CD4-positive, alpha-beta T cell treated with Interleukin-6 for 4 hours (primary cell): Measurements from ENCODE around the gene COX7A2L.
"Not testable (repeated sequence)": the region's sequence is repeated elsewhere in the genome, so short reads cannot be mapped to it uniquely, and the experiment has no call there.

ENCODE experiments used
- DNase-seq: peaks from one replicate; pipeline ENCODE4 v3.0.0-alpha.2; 2020; ENCODE audit warnings: mixed read lengths

COX7A2L gene

DNA sequence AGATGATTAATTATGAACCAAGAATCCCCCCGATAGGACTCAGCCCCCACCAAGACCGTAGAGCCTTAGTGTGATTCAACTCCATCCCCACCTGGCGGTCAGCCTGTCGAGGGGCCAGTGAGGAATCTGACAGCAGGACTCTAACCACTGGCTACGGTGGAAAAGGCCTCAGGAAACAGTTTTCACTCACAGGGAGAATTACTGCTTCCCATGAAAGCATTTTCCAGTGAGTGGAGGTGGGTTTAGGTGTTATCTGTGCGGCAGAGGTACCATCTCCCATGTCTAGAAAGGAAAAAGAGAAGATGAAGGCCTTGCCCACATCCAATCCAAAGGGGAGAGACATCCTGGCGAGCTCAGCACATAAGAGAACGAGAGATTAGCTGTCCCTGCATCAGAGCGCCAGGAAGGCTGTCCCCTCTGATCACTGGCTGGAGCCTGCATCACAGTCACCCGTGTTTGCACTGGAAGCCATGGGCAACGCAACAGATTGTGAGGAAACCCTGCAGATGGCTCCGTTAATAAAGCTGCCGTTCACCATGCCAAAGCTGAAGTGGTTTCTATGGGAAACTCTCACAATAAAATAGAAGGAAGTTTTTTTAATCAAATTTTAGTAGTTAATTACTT lies 22.3 kb downstream of the COX7A2L start:
- no peak for DNase-seq

DNA sequence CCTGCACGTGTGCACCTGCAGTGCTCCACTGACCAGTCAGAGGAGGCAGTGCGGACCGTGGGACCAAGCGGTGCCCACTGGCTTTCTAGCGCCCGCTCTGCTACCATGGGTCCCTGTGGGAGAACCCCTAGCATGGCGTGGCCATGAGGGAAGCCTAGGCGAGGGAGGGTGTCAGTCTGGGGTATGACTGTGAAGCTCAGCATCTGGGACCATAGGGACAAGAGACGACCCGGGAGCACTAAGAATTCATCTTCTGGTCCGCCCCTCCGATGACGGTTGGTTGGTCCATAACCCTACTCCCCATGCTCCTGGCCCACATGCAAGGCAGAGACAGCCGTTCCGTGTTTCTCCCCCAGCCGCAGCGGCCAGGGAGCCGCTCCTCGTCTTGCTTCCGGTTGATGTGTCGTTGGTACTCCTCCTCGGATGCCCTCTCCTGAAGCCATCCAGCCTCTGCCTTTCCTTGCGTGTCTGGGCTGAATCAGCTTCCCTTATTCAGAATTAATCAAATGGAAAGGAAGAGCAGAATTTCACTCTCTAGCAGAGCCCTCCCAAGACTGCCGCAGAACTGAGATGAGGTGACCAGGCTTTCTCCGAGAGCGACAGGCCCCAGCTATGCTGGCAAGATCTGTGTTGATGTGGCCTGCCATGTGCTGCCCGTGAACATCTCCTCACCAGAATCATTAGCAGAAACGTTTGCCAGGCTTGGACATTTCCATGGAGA lies 23.0 kb downstream of the COX7A2L start:
- no peak for DNase-seq

DNA sequence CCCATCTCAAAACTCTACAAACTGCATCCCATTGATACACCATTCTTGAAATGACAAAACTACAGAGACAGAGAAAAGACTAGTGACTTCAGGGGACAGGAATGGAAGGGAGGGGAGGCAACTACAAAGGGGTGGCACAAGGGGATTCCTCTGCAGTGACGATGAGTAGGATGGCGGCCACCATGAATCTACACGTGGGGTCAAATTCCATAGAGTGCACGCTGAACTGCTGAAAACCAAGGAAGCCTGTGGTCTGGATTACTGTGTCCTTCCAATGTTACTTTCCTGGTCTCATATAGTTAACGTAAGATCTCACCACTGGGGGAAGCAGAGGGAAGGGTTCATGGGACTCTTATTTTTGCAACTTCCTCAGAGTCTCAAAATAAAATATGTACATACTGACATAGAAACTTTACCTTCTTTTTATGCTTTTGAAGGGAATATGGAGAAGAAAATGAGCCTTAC lies 23.6 kb downstream of the COX7A2L start:
- DNase-seq = no peak

DNA sequence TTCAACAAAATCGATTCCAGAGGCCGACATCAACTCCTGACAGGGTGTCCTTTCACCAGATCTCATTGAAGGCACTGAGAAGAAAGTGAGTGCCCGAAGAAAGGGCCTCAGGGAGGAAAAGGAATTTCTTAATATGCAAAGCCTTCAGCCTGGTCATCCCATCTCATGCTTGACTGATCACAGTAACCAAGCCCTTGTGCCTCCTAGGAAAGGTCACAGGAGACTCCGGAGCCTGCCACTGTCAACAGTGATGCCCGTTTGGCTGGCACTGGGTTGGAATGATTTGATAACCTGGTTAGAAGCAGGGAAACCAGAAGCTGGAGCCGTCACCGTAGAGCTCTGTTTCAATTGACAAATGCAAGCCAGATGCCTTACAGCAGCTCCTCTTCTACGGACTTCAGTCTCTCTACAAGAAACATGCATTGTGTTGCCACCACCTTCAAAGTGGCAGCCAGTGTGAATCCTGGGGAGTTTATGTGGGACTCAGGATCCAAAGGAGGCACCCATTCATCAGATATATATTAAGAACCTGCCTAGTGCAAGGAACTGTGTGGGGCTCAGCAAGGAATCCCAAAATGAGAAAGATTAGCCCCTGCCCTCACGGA lies 24.6 kb downstream of the COX7A2L start:
- no peak for DNase-seq

DNA sequence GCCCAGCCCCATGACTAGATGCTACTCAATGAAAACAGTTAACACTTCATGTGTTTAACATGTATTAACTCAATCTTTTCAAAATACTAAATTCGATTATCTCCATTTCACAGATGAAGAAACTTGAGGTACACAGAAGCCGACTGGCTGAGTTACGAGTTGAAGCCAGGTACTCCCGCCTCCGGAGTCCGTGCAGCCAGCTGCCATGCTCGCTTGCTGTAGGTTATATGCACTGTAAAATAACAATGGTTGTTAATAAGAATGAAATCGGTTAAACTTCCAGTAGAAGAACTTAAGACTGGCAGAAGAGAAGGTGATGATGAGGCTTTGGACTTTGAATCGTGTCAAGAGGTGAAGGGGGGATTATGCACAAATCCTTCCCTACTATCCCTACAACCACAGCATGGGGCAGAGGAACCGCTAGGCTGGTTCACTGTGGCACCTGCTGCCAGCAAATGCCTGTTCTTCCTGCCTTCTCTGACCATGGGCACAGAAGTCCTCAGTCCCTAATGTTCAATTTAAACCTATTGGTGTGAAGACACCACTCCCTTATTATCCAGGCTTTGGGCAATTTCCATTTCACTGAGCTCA lies 25.4 kb downstream of the COX7A2L start:
- no peak for DNase-seq

DNA sequence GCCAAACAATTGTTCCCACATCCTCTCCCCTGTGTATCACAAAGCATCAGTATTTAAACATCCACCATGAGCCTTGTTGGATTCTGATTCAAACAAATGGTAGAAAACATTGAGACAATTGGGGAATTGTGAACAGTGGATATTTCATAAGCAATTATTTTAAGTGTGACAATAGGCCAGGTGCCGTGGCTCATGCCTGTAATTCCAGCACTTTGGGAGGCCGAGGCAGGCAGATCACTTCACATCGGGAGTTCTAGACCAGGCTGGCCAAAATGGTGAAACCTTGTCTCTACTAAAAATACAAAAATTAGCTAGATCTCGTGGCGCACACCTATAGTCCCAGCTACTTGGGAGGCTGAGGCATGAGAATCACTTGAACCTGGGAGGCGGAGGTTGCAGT lies 26.2 kb downstream of the COX7A2L start:
- not testable (repeated sequence) for DNase-seq

DNA sequence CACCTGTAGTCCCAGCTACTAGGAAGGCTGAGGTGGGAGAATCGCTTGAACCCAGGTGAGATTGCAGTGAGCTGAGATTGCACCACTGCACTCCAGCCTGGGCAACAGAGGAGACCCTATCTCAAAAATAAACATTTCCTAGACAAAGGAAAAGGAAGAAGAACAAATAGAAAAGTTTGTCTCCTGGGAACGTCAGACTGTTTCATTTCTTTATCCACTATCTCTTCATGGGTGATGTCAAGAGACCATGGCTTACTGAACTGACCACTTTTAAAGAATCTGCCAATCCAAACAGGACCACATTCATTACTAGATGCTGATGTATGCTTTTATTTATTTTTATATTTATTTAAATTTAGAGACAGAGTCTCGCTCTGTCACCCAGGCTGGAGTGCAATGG lies 26.8 kb downstream of the COX7A2L start:
- no peak for DNase-seq

DNA sequence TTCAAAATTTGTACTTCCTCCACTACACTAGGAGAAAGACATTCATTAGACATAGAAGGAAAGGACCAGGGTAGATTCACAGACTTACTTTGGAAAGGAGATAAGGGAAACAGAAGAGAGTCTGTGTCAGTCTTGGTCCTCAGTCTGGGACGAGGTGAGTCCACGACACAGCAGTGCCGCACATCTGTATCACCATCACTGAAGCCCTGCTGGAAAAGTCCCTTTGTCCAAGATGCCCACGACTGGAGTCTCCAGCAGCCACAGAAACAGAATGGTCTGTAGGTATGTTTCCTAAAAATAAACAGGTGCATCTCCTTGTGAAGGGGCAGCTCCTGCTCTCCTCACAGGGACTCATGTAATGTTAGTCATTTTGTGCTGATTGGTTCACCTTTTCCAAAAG lies 27.4 kb downstream of the COX7A2L start:
- no peak for DNase-seq

DNA sequence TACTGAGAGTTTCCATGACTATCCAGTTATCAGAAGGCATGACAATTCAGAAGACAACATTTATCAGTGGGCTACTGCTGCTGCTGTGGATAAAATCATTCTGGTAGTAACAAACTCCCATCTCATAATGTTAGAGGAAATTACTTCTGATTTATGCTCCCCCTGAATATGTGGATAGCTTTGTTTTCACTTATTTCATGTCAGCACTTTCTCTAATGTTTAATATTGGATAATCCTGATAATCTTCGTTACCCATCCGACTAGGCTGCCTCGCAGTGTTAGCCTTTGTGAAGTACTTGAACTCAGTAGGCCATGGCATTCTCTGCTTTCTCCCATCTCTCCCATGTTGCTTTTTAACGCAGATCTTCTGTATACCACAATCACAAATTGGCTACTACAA lies 28.4 kb downstream of the COX7A2L start:
- no peak for DNase-seq

DNA sequence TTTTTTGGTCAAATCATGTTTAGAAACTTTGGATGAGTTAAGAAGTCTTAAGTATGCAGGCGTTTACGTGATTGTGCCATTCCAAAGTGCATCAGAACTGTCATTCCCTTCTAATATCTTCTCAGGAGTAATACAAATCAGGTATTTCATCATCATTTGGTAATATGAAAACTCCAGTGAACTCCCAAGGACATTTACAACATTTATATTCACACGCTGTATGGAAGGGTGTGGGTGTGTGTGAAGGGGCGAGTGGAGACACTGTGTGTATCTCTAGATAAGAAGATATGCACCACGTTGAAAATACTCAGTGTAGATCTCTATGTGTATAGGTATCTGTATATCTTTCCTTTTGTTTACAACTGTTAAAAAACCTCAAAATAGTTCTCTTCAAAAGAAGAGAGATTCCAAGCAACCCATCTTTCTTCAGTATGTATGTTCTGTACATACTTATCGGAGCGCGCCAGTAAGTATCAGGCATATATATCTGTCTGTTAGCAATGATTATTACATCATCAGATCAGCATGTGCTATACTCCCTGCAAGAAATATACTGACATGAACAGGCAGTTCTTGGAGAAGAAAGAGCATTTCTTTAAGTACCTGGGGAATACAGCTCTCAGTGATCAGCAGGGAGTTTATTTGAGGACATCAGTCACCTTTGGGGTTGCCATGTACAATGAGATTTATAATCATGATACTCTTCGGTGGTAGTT lies 29.3 kb downstream of the COX7A2L start:
- no peak for DNase-seq

DNA sequence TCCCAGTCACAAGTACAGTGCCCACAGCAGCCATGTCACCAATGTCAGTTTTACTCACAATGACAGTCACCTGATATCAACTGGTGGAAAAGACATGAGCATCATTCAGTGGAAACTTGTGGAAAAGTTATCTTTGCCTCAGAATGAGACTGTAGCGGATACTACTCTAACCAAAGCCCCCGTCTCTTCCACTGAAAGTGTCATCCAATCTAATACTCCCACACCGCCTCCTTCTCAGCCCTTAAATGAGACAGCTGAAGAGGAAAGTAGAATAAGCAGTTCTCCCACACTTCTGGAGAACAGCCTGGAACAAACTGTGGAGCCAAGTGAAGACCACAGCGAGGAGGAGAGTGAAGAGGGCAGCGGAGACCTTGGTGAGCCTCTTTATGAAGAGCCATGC lies 31.3 kb downstream of the COX7A2L start:
- no peak for DNase-seq

DNA sequence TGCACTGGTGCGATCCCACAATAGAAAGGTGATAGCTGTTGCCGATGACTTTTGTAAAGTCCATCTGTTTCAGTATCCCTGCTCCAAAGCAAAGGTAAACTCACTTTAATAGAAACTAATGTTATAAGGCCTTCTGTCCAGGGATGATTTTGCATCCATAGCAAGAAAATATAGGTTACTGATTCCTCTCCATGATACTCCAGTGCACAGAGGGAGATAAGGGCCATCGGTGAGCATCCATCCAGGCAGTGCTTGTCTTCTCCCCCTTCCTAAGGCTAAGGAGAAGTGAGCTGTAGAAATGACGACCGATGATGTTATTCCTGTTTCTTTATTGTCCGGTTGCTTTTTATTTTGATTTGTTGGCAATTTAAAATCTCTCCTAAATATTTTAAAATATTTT lies 32.1 kb downstream of the COX7A2L start:
- DNase-seq = no peak

DNA sequence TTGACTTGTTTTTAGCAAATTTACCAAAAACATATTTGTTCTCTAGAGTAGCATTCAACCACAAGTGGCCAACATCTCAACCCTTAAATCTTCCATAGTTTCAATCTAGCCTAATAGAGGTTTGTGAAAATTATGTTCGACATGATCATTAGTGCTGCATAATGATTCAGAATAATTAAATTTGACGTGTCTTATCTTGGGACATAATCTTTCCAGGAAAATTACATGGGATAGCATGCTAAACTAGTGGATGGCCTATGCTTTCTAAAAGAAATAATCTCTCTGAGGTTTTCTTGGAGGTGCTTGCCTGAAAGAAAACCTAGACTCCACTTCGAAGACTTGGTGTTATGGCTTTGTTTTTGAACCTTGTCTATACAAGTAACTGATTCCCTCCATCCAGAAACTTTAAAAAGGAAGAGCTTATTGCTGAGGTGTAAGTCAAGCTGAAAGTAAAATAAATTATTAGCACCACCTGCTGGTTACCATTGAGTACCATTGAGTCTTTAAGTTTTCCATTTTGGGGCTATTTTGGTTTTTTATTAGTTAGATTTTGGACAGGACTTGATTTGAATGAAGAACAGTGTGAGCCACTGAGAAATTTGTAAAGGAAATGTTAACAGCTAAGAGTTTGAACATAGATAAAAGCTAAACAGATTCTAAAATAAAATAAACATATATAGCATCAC lies 32.7 kb downstream of the COX7A2L start:
- DNase-seq = no peak

DNA sequence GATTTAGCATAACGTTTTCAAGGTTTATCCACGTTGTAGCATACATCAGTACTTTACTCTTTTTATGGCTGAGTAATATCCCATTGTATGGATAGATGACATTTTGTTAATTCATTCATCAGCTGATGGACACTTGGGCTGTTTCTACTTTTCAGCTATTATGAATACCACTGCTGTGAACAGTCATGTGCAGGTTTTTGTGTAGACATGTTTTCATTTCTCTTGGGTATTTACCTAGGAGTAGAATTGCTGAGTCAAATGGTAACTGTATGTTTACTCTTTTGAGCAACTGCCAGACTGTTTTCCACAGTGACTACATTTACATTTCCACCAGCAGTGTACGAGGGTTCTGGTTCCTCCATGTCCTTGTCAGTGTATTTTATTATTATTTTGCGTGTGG lies 33.9 kb downstream of the COX7A2L start:
- DNase-seq = no peak

DNA sequence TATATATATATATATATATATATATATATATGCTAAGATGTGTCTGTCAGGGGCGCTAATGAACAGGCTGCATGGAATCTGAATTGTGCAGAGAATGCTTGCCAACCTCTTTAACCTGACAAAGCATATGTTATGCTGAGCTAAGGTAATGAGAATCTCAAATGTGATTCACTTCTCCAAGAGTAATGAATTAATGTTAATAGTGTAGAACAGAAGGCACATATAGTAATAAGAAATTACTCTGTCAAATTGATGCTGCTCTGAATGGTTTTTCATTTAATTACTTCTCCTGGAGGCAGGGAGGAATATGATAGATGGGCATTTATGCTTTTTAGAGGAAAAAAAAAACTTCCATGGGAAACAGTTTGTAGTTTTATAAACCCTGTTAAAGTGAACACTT lies 35.4 kb downstream of the COX7A2L start:
- no peak for DNase-seq

DNA sequence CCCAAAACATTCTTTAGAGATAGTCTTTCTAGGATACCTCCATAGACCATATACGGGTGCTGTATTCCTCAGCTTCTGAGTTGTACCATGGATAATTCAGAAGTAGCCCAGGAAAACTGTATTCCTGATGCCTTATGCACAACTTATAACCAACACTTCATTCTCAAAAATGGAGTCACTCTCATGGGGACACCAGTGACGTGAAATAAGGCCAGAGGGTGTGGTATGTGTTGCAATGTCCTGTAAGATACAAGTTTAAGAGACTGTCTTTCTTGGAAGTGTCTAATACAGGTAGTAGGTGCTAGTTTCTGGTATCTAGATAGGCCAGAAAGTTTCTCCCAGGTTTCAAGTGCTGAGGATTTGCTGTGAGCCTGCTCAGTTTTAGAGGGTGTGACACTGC lies 36.1 kb downstream of the COX7A2L start:
- DNase-seq = no peak

DNA sequence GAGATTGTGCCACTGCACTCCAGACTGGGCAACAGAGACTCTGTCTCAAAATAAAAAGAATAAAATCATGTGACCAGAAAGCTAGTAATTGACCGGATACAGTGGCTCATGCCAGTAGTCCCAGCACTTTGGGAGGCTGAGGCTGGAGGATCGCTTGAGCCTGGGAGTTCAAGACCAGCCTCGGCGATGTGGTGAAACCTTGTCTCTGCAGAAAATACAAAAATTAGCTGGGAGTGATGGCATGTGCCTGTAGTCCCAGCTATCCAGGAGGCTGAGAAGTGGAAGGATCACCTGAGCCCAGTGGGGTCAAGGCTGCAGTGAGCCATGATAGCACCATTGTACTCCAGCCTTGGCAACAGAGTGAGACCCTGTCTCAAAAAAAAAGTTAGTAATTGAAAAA lies 36.8 kb downstream of the COX7A2L start:
- no peak for DNase-seq

DNA sequence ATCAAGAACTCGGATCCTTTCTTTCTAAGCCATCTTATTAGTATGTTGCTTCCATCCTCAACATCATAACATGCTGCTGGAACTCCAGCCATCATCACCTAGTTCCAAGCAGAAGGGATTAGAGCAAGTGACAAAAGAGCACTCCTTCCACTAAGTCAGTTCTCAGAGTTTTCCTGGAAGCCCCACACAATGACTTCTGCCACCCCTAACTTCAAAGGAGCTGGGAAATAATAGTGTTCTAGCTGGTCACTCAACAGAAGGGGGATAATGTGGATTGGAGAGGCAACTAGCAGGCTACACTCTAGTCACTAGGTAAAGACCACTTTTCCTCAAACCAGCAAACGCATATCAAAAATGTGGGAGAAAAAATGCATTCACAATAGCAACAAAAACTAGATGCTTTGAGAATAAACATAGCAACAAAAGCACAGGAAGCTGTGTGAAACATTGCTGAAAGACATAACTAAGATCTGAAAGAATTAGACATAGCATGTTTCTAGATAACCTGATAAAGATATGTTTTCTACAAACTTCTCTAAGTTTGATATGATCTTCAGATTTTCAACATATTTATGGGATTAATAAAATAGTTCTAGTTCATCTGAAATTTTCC lies 39.5 kb downstream of the COX7A2L start:
- DNase-seq = no peak

DNA sequence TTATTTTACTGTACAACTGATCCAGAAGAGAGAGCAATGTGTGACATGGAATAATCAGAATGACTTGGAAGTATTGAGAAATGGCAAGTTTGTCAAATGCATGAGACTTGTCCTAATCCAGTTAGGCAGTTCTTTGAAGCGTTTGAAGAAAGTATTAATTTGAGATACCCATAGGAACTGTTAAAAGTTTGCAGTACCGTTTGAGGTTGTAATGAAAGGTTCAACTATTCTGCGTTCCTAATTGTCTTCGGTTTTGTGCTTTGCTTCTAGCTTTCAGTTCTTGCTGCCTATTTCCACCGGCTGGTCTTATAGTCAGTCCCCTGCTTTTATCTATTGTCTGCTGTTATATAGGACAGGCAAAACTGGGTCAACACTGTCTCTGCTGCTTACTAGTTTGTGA lies 41.8 kb downstream of the COX7A2L start:
- no peak for DNase-seq

DNA sequence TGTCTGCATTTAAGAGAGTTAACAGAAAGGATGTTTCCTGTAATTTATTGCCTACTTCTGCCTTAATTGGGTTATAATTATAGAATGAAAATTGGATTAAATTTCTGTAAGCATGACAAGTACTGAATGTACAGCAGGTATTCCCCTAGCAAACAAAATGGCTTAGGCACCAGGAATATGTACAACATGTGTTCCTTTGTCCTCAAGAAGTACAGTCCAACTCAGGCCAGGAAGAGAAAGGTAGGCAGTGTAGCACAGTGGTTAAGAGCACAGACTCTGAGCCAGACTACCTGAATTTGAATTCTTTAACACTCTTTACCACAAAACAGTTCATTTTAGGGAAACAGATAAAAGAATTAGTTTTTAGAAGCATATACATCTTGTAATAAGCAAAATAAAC lies 43.1 kb downstream of the COX7A2L start:
- DNase-seq = no peak

DNA sequence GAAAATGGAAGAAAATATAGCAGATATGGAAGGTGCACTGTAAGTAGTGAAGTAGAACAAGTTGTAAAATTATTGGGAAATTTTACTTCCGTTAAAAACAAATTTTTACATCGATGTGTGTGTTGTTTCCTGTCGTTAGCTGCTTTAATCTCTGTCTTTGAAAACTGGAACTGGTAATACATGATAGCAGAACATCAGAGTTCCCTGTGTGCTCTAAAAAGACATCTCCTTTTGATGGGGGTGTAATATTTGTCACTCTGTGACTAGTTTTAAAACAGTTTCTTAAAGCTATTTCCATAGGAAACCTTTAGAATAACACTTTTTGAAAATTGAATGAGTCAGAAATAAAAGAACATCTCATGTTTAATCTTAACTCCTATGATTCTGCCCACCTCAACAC lies 43.5 kb downstream of the COX7A2L start:
- no peak for DNase-seq

DNA sequence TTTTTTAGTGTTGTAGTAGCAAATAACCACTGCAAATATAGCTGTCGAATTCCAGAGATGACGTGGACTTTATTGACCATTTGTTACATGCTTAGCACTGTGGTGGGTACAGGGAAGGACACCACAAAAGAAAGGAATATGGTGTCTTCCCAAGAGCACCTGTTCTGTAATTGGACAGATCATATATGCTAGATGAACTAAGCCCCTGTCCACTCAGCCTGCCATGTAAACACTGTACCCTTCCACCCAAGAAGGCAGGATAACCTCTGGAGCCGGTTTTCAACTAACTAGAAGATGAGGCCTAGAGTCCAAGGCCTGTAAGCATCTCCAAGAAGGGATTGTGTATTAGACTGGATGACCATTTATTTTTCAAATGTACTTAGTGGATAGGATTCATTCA lies 44.1 kb downstream of the COX7A2L start:
- no peak for DNase-seq
